ENCODE results near the gene ZNF518B. TPM values are rescaled to one million over a fixed set of nuclear protein-coding genes. Genes with fewer than 3 reads are reported as not detected.

Gene ZNF518B
- total RNA-seq, 1 experiment from 2014 or later, result 11.5 TPM

- H3K4me1 ChIP-seq (ENCODE audit: insufficient read depth, low read length), result peaks cover 6% of the 10 kb centered on the region; the same call in 1 of the 2 replicates
- H4K8ac ChIP-seq (replicated peaks; ENCODE audit: insufficient read length, low read depth, low read length), result no peak overlapping the region
- H3K23ac ChIP-seq (ENCODE audit: insufficient read length, low read depth, low read length), result no peak overlapping the region
- no peaks in the 10 kb centered on the region for H3K9me3 ChIP-seq (ENCODE audit: control insufficient read depth, low read depth, low read length)
- H3K4me2 ChIP-seq (ENCODE audit: insufficient read depth, insufficient read length, low read length), result no peak overlapping the region
- Mint-ChIP-seq H3K9me3 (peaks cover 3 to 6% of the 10 kb centered on the region in 2 experiments; a peak in 4 of 5 replicates), H3K4me3 (no peak overlapping the region), H3K27me3 (ENCODE audit: low read depth) (peaks cover 86% of the 10 kb centered on the region), H3K36me3 (ENCODE audit: insufficient read depth in 1 of 3, low read depth in 3 of 3) (peaks cover 5 to 10% (median 6%) of the 10 kb centered on the region in 3 experiments), H3K27ac (no peak overlapping the region), H3K4me1 (peaks cover 37 to 39% of the 10 kb centered on the region in 2 experiments)
- H3K27ac ChIP-seq (ENCODE audit: insufficient read length, low read depth, low read length), result no peak overlapping the region
- H2AK5ac ChIP-seq (ENCODE audit: insufficient read length, low read length), result no peak overlapping the region
- DNase-seq, result no peak
- no peak overlapping the region for H2BK5ac ChIP-seq (ENCODE audit: insufficient read length, low read length)
- H2BK15ac ChIP-seq (ENCODE audit: low read depth, low read length), result no peak overlapping the region
- no peak overlapping the region for H3T11ph ChIP-seq (ENCODE audit: low read length)
- H3K79me1 ChIP-seq (ENCODE audit: insufficient read depth, low read depth, low read length, poor library complexity, severe bottlenecking), result no peaks in the 10 kb centered on the region
- H2BK20ac ChIP-seq (ENCODE audit: low read depth, low read length, poor library complexity, severe bottlenecking), result no peak overlapping the region
- no peak overlapping the region for H3K14ac ChIP-seq (ENCODE audit: insufficient read depth, low read length)
- H3K79me2 ChIP-seq (ENCODE audit: insufficient read depth, low read length), result no peaks in the 10 kb centered on the region
- no peak overlapping the region for H3K18ac ChIP-seq (ENCODE audit: insufficient read length, low read depth, low read length)
- no peak overlapping the region for H3K4ac ChIP-seq (ENCODE audit: low read depth, low read length)
- WGBS (ENCODE audit: extremely low coverage, insufficient read length, low lambda C conversion rate), result no CpG with 5 or more reads among the region's 8 CpGs
- H2BK12ac ChIP-seq (ENCODE audit: insufficient read length, low read depth, low read length), result no peak overlapping the region
- no peak overlapping the region for H4K91ac ChIP-seq (ENCODE audit: insufficient read length, low read depth, low read length)
- H4K5ac ChIP-seq (ENCODE audit: insufficient read length, low read depth, low read length), result no peak overlapping the region
- H3K23me2 ChIP-seq (ENCODE audit: insufficient read length, low read depth, low read length, poor library complexity, severe bottlenecking), result peaks cover 15% of the 10 kb centered on the region
- H3K9ac ChIP-seq (ENCODE audit: extremely low read depth, insufficient read length, low read length), result no peak overlapping the region
- H3K27me3 ChIP-seq (ENCODE audit: insufficient read depth, low read length), result peaks cover 58% of the 10 kb centered on the region
- H2BK120ac ChIP-seq (ENCODE audit: low read depth, low read length, poor library complexity, severe bottlenecking), result no peak overlapping the region
- no peak for TF ChIP-seq CTCF (conservative IDR thresholded peaks at IDR 0.05)
- no peaks in the 10 kb centered on the region for H4K20me1 ChIP-seq (ENCODE audit: control insufficient read depth, insufficient read depth, insufficient read length)
- no peak overlapping the region for H2AFZ ChIP-seq (ENCODE audit: low read length)
- H3K56ac ChIP-seq (ENCODE audit: insufficient read length, low read depth, low read length), result no peak overlapping the region
Observed at GRCh38 chr4:10459305-10459704, 2.1 kb upstream of the ZNF518B start.

Data from H9 (cell line).